ENCODE data around the gene OGFR. TPM values are rescaled to one million over a fixed set of nuclear protein-coding genes. Genes with fewer than 3 reads are reported as not detected.
A peak's percentile ranks its signal among the peaks of the same experiment; 100 is the strongest.

Gene OGFR
- total and polyA plus RNA-seq, 2 donors (not counting 3 experiments of a cell fraction or from before 2014, with no cell fraction given), result 30.8 to 44.0 TPM

DNA sequence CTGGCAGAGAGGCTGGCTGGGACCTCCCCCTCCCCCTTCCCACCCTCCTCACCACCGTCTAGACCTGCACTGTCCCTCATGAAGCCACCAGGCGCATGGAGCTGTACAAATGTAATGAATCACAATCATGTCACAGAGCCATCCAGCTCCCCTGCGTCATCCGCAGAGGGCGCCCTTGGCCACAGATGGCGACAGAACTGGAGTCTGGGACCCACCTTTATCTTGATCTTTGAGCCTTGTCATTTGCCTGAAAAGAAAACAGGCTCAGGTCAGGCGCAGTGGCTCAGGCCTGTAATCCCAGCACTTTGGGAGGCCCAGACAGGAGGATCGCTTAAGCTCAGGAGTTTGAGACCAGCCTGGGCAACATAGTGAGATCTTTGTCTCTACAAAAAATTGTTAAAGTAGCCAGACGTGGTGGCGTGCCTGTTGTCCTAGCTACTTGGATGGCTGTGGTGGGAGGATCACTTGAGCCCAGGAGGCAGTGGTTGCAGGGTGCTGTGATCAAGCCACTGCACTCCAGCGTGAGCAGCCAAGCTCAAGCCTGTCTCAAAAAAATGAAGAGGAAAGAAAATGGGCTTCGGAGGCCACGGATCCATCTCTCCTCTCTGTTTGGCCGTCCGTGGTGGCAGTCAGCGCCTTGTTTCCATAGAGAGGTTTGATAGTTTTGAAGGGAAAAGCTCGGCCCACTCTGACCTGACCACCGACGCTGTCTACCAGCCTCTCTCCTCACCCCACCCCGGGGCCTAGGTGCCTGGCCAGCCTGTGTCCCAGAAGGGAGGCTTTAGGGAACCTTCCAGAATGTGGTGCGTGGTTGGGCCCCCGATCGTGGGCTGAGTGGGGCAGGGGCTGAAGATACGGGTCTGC, 18.4 kb downstream of the OGFR start:
- Histone ChIP-seq H3K27me3 (ENCODE audit: control insufficient read depth in 2 of 2, insufficient read depth in 2 of 2, low read length in 2 of 2) (no peaks in the 10 kb centered on the region), H4K20me1 (replicated peaks; ENCODE audit: control insufficient read depth, extremely low read depth, insufficient read depth, low read length) (no peaks in the 10 kb centered on the region), H3K9me1 (replicated peaks; ENCODE audit: control insufficient read depth, extremely low read depth, insufficient read depth, low read length) (no peaks in the 10 kb centered on the region), H3K36me3 (ENCODE audit: control insufficient read depth in 2 of 2, extremely low read depth in 1 of 2, insufficient read depth in 2 of 2, low read length in 2 of 2) (no peaks in the 10 kb centered on the region), H3K4me2 (ENCODE audit: insufficient read depth, low read length) (no peak overlapping the region), H3K9me3 (replicated peaks; ENCODE audit: control insufficient read depth, insufficient read depth, low read length) (no peaks in the 10 kb centered on the region), H3K27ac (ENCODE audit: insufficient read depth, low read depth, low read length) (no peak overlapping the region), H3K4me1 (ENCODE audit: control insufficient read depth, extremely low read depth, insufficient read depth, low read length) (peaks cover 15% of the 10 kb centered on the region), H2AFZ (ENCODE audit: low read depth, low read length) (no peak overlapping the region), H3K79me2 (ENCODE audit: control insufficient read depth, insufficient read depth, low read length) (no peaks in the 10 kb centered on the region), H3K4me3 (replicated peaks in 1 of 3; ENCODE audit: insufficient read depth in 1 of 3, low read depth in 1 of 3, low read length in 3 of 3) (no peak overlapping the region), H3K9ac (replicated peaks; ENCODE audit: extremely low read depth, insufficient read depth, low read length) (no peak overlapping the region)
- no peak for DNase-seq (ENCODE audit: low read depth, low spot score)
- ChIA-PET POLR2A (interaction anchor here (0.6 kb wide), 1 partner anchor 115 kb away, joined by 3 read pairs; no protein-coding TSS in a partner anchor), CTCF (interaction anchor here (0.6 to 2.0 kb wide), 11 partner anchors 9 to 408 kb away, joined by 3 to 14 read pairs (median 4); partner anchors contain the start of gene MRGBP)
- no TSS peak for BruUV-seq (replicated peaks)
- dilution Hi-C loops (cut with MboI; ENCODE audit: extremely low pct_ligation_motif_present, low sequenced_read_pairs) (no loop called here), intact Hi-C loops (cut with micrococcal nuclease) (no loop called here)
- no peak for FAIRE-seq
- TF ChIP-seq, protein P1, sequence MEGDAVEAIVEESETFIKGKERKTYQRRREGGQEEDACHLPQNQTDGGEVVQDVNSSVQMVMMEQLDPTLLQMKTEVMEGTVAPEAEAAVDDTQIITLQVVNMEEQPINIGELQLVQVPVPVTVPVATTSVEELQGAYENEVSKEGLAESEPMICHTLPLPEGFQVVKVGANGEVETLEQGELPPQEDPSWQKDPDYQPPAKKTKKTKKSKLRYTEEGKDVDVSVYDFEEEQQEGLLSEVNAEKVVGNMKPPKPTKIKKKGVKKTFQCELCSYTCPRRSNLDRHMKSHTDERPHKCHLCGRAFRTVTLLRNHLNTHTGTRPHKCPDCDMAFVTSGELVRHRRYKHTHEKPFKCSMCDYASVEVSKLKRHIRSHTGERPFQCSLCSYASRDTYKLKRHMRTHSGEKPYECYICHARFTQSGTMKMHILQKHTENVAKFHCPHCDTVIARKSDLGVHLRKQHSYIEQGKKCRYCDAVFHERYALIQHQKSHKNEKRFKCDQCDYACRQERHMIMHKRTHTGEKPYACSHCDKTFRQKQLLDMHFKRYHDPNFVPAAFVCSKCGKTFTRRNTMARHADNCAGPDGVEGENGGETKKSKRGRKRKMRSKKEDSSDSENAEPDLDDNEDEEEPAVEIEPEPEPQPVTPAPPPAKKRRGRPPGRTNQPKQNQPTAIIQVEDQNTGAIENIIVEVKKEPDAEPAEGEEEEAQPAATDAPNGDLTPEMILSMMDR (IDR thresholded peaks at IDR 0.05; ENCODE audit: extremely low read depth in 1 of 2, insufficient read depth in 1 of 2, low read depth in 1 of 2, low read length in 2 of 2), result peak; percentile 10 to 17
- TF ChIP-seq GATA2 (IDR thresholded peaks at IDR 0.05; ENCODE audit: insufficient read depth, insufficient read length, low read depth, low read length), result no peak
